GM20000 (cell line): ENCODE data around the gene TMED8.

Source experiments
- DNase-seq: peaks from one replicate; pipeline ENCODE4 v3.0.0; 2012; ENCODE audit warnings: low spot score
- CTCF ChIP-seq: IDR thresholded peaks from 2 replicates; pipeline ENCODE4 v1.5.1; 2012; ENCODE audit warnings: mild to moderate bottlenecking, control low read depth; ENCODE audit errors: extremely low read depth, missing control alignments

The TMED8 gene

GRCh38 chr14:77314539-77315457, 62.1 kb downstream of the TMED8 start:
- no peak for DNase-seq
- TF ChIP-seq CTCF: no peak

- no peak for TF ChIP-seq CTCF
- no peak for DNase-seq
Observed at GRCh38 chr14:77314043-77314442, 62.9 kb downstream of the TMED8 start.

- TF ChIP-seq CTCF: no peak
- DNase-seq: no peak
Observed at GRCh38 chr14:77313371-77313770, 63.5 kb downstream of the TMED8 start.

GRCh38 chr14:77311217-77311616, 65.7 kb downstream of the TMED8 start:
- no peak for DNase-seq
- no peak for TF ChIP-seq CTCF

GRCh38 chr14:77310026-77310425, 66.9 kb downstream of the TMED8 start:
- TF ChIP-seq CTCF: no peak
- no peak for DNase-seq

- DNase-seq: no peak
- no peak for TF ChIP-seq CTCF
Observed at GRCh38 chr14:77309131-77309530, 67.8 kb downstream of the TMED8 start.

GRCh38 chr14:77306851-77307496, 69.9 kb downstream of the TMED8 start:
- TF ChIP-seq CTCF: no peak
- no peak for DNase-seq
